Measurements from ENCODE around the gene BPIFA1. TPM values are rescaled to one million over a fixed set of nuclear protein-coding genes. Genes with fewer than 3 reads are reported as not detected.

Gene BPIFA1
- total and polyA plus RNA-seq, 2 donors (not counting 1 experiment from before 2014, with no cell fraction given) = not detected

- no peaks in the 10 kb centered on the region for H4K20me1 ChIP-seq (ENCODE audit: control insufficient read depth, extremely low read depth, insufficient read depth, low read length)
- H3K4me2 ChIP-seq (ENCODE audit: extremely low read depth, insufficient read depth, low read length) = no peak overlapping the region
- H3K9me3 ChIP-seq (ENCODE audit: control insufficient read depth, insufficient read depth, low read depth, low read length) = no peaks in the 10 kb centered on the region
- no peaks in the 10 kb centered on the region for H3K79me2 ChIP-seq (ENCODE audit: control insufficient read depth, insufficient read depth, low read length)
- H3K4me3 ChIP-seq (replicated peaks in 1 of 4; ENCODE audit: control extremely low read depth in 1 of 4, insufficient read depth in 1 of 4, low read depth in 3 of 4, low read length in 4 of 4) = no peak overlapping the region
- no peaks in the 10 kb centered on the region for H3K36me3 ChIP-seq (ENCODE audit: control insufficient read depth, insufficient read depth, low read length)
- no peak overlapping the region for H3K9ac ChIP-seq (ENCODE audit: insufficient read depth, low read length)
- TF ChIP-seq EZH2 (IDR thresholded peaks at IDR 0.05; ENCODE audit: low read length, missing control alignments) = no peak
- TF ChIP-seq, protein P1, sequence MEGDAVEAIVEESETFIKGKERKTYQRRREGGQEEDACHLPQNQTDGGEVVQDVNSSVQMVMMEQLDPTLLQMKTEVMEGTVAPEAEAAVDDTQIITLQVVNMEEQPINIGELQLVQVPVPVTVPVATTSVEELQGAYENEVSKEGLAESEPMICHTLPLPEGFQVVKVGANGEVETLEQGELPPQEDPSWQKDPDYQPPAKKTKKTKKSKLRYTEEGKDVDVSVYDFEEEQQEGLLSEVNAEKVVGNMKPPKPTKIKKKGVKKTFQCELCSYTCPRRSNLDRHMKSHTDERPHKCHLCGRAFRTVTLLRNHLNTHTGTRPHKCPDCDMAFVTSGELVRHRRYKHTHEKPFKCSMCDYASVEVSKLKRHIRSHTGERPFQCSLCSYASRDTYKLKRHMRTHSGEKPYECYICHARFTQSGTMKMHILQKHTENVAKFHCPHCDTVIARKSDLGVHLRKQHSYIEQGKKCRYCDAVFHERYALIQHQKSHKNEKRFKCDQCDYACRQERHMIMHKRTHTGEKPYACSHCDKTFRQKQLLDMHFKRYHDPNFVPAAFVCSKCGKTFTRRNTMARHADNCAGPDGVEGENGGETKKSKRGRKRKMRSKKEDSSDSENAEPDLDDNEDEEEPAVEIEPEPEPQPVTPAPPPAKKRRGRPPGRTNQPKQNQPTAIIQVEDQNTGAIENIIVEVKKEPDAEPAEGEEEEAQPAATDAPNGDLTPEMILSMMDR (conservative IDR thresholded peaks at IDR 0.05 in 1 of 2, IDR thresholded peaks at IDR 0.05 in 1 of 2; ENCODE audit: low read depth in 1 of 2, low read length in 2 of 2) = no peak
- no peaks in the 10 kb centered on the region for H3K4me1 ChIP-seq (ENCODE audit: control insufficient read depth, extremely low read depth, insufficient read depth, low read length)
- peaks cover 2% of the 10 kb centered on the region for H3K27me3 ChIP-seq (ENCODE audit: control insufficient read depth, insufficient read depth, low read length)
- no peak for DNase-seq (ENCODE audit: low read depth in 2 of 2)
- H3K27ac ChIP-seq (ENCODE audit: insufficient read depth, low read length) = no peak overlapping the region
- H2AFZ ChIP-seq (ENCODE audit: low read length) = no peak overlapping the region
These were observed 44.3 kb downstream of the BPIFA1 start for GRCh38 chr20:33280000-33280680.

GRCh38 chr20:33280775-33281174 lies 45.0 kb downstream of the BPIFA1 start:
- Histone ChIP-seq H3K4me1 (ENCODE audit: control insufficient read depth, extremely low read depth, insufficient read depth, low read length) (no peaks in the 10 kb centered on the region), H3K27ac (ENCODE audit: insufficient read depth, low read length) (no peak overlapping the region), H3K79me2 (ENCODE audit: control insufficient read depth, insufficient read depth, low read length) (no peaks in the 10 kb centered on the region), H3K9ac (ENCODE audit: insufficient read depth, low read length) (no peak overlapping the region), H3K27me3 (ENCODE audit: control insufficient read depth, insufficient read depth, low read length) (peaks cover 2% of the 10 kb centered on the region), H2AFZ (ENCODE audit: low read length) (no peak overlapping the region), H3K36me3 (ENCODE audit: control insufficient read depth, insufficient read depth, low read length) (no peaks in the 10 kb centered on the region), H3K4me2 (ENCODE audit: extremely low read depth, insufficient read depth, low read length) (no peak overlapping the region), H3K4me3 (replicated peaks in 1 of 4; ENCODE audit: control extremely low read depth in 1 of 4, insufficient read depth in 1 of 4, low read depth in 3 of 4, low read length in 4 of 4) (no peak overlapping the region), H4K20me1 (ENCODE audit: control insufficient read depth, extremely low read depth, insufficient read depth, low read length) (no peaks in the 10 kb centered on the region), H3K9me3 (ENCODE audit: control insufficient read depth, insufficient read depth, low read depth, low read length) (no peaks in the 10 kb centered on the region)
- no peak for DNase-seq (ENCODE audit: low read depth in 2 of 2)
- no peak for TF ChIP-seq EZH2 (IDR thresholded peaks at IDR 0.05; ENCODE audit: low read length, missing control alignments)
- TF ChIP-seq, protein P1 (conservative IDR thresholded peaks at IDR 0.05 in 1 of 2, IDR thresholded peaks at IDR 0.05 in 1 of 2; ENCODE audit: low read depth in 1 of 2, low read length in 2 of 2) = no peak

DNA sequence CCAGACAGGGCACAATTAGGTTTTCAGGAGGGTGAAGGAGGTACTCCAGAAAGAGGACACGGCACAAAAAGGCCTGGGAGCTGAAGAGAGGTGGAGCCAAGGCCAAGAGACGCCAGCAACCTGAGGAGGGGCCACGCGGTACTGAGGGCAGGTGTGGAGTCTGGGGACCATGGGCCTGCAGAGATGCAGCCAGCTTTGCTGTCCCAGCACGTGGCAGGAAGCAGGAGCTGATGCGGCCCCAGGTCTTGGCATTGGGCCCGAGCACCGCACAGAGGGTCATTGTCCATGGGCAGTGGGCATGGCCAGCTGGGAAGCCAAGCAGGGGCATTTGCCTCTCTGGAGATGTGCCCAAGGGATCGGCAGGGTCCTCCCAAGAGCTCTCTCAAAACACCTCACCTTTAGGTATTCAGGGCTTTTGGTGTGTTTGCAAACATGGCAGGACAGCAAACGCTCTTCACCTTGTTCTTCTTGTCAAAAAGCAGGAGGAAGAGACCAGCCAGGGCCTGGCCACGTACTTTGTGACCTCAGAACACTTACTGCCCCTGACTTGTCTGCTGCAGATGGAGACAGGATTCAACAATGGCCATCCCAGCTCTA lies 45.9 kb downstream of the BPIFA1 start:
- Histone ChIP-seq H4K20me1 (ENCODE audit: control insufficient read depth, extremely low read depth, insufficient read depth, low read length) (no peaks in the 10 kb centered on the region), H3K27ac (ENCODE audit: insufficient read depth, low read length) (no peak overlapping the region), H3K4me3 (replicated peaks in 1 of 4; ENCODE audit: control extremely low read depth in 1 of 4, insufficient read depth in 1 of 4, low read depth in 3 of 4, low read length in 4 of 4) (no peak overlapping the region), H3K4me1 (ENCODE audit: control insufficient read depth, extremely low read depth, insufficient read depth, low read length) (no peaks in the 10 kb centered on the region), H3K36me3 (ENCODE audit: control insufficient read depth, insufficient read depth, low read length) (no peaks in the 10 kb centered on the region), H3K79me2 (ENCODE audit: control insufficient read depth, insufficient read depth, low read length) (no peaks in the 10 kb centered on the region), H3K9me3 (ENCODE audit: control insufficient read depth, insufficient read depth, low read depth, low read length) (no peaks in the 10 kb centered on the region), H2AFZ (ENCODE audit: low read length) (no peak overlapping the region), H3K4me2 (ENCODE audit: extremely low read depth, insufficient read depth, low read length) (no peak overlapping the region), H3K27me3 (ENCODE audit: control insufficient read depth, insufficient read depth, low read length) (peaks cover 4% of the 10 kb centered on the region), H3K9ac (ENCODE audit: insufficient read depth, low read length) (no peak overlapping the region)
- TF ChIP-seq, protein P1 (conservative IDR thresholded peaks at IDR 0.05 in 1 of 2, IDR thresholded peaks at IDR 0.05 in 1 of 2; ENCODE audit: low read depth in 1 of 2, low read length in 2 of 2) = no peak
- TF ChIP-seq EZH2 (IDR thresholded peaks at IDR 0.05; ENCODE audit: low read length, missing control alignments) = no peak
- DNase-seq (ENCODE audit: low read depth in 2 of 2) = no peak

All from fibroblast of lung (primary cell).